OCI-LY3 (cell line): Measurements from ENCODE around the gene RAP2C.

Source experiments
- H2AFZ ChIP-seq: fragments of 200-600, 300-600 bp; shearing (Covaris generic); 2 replicates; pipeline ENCODE4 v1.6.0; 2014; ENCODE audit warnings: antibody characterized with exemption, low read depth, low read length
- H3K27ac ChIP-seq: fragments of 200-600, 300-600 bp; sonication (generic); 2 replicates; pipeline ENCODE4 v1.5.1; 2014; ENCODE audit warnings: mild to moderate bottlenecking, low read length, moderate library complexity, mixed read lengths
- H3K27me3 ChIP-seq: fragments of 200-600, 300-600 bp; sonication (generic); 2 replicates; pipeline ENCODE4 v1.6.1; 2014; ENCODE audit warnings: low read depth, low read length, mixed read lengths
- H3K36me3 ChIP-seq: fragments of 200-600, 300-600 bp; sonication (generic); replicated peaks from 2 replicates; pipeline ENCODE3; 2014; ENCODE audit warnings: low read depth, low read length, mixed read lengths
- H3K4me1 ChIP-seq: fragments of 300-600, 200-600 bp; sonication (generic); 2 replicates; pipeline ENCODE4 v1.6.1; 2014; ENCODE audit warnings: low read length, mixed read lengths
- H3K4me2 ChIP-seq: fragments of 200-600, 300-600 bp; sonication (generic); 2 replicates; pipeline ENCODE4 v1.6.1; 2014; ENCODE audit warnings: low read length, mixed read lengths
- H3K4me3 ChIP-seq: fragments of 300-600, 200-600 bp; sonication (generic); 2 replicates; pipeline ENCODE4 v1.5.1; 2014; ENCODE audit warnings: antibody characterized with exemption, mild to moderate bottlenecking, low read length, moderate library complexity
- H3K79me2 ChIP-seq: fragments of 300-600, 200-600 bp; shearing (Covaris generic); 2 replicates; pipeline ENCODE4 v1.6.1; 2014; ENCODE audit warnings: mild to moderate bottlenecking, low read length, mixed read lengths
- H3K9ac ChIP-seq: fragments of 300-600, 200-600 bp; shearing (Covaris generic); 2 replicates; pipeline ENCODE4 v1.6.0; 2014; ENCODE audit warnings: mild to moderate bottlenecking, low read length, moderate library complexity
- H3K9me3 ChIP-seq: fragments of 200-600, 300-600 bp; shearing (Covaris generic); 2 replicates; pipeline ENCODE4 v1.6.1; 2014; ENCODE audit warnings: low read length, mixed read lengths; ENCODE audit not compliant: insufficient read depth
- H4K20me1 ChIP-seq: fragments of 200-600, 300-600 bp; sonication (generic); 2 replicates; pipeline ENCODE4 v1.6.1; 2016; ENCODE audit warnings: low read length, mixed read lengths; ENCODE audit not compliant: insufficient read depth
- EZH2phosphoT487 ChIP-seq: fragments of 200-600 bp; shearing (Covaris generic); IDR thresholded peaks from 2 replicates; pipeline ENCODE4 v1.6.1; 2018; ENCODE audit warnings: antibody characterized with exemption, mixed run types, low read depth
- TF ChIP-seq, protein P1 (sequence below): fragments of 200-600, 300-600 bp; sonication (generic); IDR thresholded peaks from 2 replicates; pipeline ENCODE4 v1.5.1; 2014; ENCODE audit warnings: antibody characterized with exemption, low read length, low read depth

The RAP2C gene

DNA sequence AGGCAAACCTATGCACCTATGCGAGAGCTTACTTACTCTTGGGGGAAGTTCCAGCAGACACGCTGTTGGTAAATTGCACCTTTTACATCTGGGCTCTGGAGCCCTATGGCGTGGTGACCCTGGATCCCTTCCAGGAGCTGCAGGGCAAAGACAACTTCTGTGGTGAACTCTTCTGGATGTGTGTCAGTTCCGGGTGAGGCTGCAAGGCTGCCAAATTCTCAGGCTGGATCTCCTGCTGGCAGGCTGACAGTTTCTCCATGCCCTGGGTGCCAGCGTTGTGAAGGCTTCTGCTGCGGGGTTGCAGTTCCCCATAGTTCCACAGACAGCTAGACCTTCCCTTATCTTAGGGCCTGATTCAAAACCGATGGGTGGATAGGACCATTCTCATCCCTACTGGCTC, 37.9 kb downstream of the RAP2C start:
- Histone ChIP-seq H3K9me3 (no peaks in the 10 kb centered on the region), H4K20me1 (no peaks in the 10 kb centered on the region), H3K4me2 (no peak overlapping the region), H3K9ac (no peak overlapping the region), H3K79me2 (no peaks in the 10 kb centered on the region), H3K36me3 (no peaks in the 10 kb centered on the region), H2AFZ (no peak overlapping the region), H3K4me1 (no peaks in the 10 kb centered on the region), H3K4me3 (no peak overlapping the region), H3K27me3 (no peaks in the 10 kb centered on the region), H3K27ac (no peak overlapping the region)
- TF ChIP-seq, protein P1, sequence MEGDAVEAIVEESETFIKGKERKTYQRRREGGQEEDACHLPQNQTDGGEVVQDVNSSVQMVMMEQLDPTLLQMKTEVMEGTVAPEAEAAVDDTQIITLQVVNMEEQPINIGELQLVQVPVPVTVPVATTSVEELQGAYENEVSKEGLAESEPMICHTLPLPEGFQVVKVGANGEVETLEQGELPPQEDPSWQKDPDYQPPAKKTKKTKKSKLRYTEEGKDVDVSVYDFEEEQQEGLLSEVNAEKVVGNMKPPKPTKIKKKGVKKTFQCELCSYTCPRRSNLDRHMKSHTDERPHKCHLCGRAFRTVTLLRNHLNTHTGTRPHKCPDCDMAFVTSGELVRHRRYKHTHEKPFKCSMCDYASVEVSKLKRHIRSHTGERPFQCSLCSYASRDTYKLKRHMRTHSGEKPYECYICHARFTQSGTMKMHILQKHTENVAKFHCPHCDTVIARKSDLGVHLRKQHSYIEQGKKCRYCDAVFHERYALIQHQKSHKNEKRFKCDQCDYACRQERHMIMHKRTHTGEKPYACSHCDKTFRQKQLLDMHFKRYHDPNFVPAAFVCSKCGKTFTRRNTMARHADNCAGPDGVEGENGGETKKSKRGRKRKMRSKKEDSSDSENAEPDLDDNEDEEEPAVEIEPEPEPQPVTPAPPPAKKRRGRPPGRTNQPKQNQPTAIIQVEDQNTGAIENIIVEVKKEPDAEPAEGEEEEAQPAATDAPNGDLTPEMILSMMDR: no peak
- TF ChIP-seq EZH2phosphoT487: no peak

DNA sequence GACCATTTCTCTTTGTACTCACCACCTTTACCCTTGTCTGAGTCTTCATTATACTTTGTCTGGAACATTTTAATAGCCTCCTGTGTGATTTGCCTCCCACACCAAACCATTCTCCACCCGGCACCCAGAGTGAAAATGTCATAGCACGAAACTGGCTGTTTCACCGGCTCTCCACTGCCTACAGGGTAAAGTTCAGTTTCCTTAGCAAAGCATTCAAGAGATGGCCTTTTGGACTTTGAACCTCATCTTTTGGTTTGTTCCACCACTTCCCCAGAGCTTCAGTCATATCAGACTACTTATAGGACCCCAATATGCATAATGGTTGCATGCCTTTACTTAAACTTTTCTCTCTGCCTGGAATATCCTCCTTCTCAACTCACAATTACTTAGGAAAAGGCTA, 38.3 kb downstream of the RAP2C start:
- H3K9me3 ChIP-seq: no peaks in the 10 kb centered on the region
- H3K4me2 ChIP-seq: no peak overlapping the region
- no peak overlapping the region for H3K9ac ChIP-seq
- H4K20me1 ChIP-seq: no peaks in the 10 kb centered on the region
- no peaks in the 10 kb centered on the region for H3K36me3 ChIP-seq
- no peaks in the 10 kb centered on the region for H3K4me1 ChIP-seq
- H2AFZ ChIP-seq: no peak overlapping the region
- no peak for TF ChIP-seq EZH2phosphoT487
- TF ChIP-seq, protein P1: no peak
- H3K4me3 ChIP-seq: no peak overlapping the region
- no peaks in the 10 kb centered on the region for H3K79me2 ChIP-seq
- no peak overlapping the region for H3K27ac ChIP-seq
- H3K27me3 ChIP-seq: no peaks in the 10 kb centered on the region

DNA sequence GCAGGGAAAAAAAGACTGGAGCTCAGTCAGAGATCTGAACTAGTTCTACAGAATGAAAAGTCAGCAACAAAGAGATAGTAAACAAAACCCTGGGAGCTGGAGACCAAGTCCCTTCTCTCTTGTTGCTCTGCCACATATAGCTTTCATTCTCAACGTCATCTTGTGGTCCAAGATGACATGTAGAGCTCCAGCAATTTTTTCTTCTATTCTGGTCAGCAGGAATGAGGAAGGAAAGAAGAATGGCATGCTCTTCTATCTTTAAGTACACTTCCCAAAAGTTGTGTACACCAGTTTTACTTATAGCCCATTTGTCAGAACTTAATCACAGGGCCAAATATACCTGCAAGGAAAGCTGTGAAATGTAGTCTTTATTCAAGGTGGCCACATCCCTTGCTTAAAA, 45.6 kb downstream of the RAP2C start:
- H3K4me2 ChIP-seq: no peak overlapping the region
- H3K9me3 ChIP-seq: no peaks in the 10 kb centered on the region
- no peaks in the 10 kb centered on the region for H3K79me2 ChIP-seq
- H3K4me3 ChIP-seq: no peak overlapping the region
- H4K20me1 ChIP-seq: no peaks in the 10 kb centered on the region
- no peaks in the 10 kb centered on the region for H3K27me3 ChIP-seq
- no peaks in the 10 kb centered on the region for H3K4me1 ChIP-seq
- H3K9ac ChIP-seq: no peak overlapping the region
- no peak for TF ChIP-seq EZH2phosphoT487
- TF ChIP-seq, protein P1: no peak
- no peak overlapping the region for H2AFZ ChIP-seq
- H3K27ac ChIP-seq: no peak overlapping the region
- no peaks in the 10 kb centered on the region for H3K36me3 ChIP-seq

DNA sequence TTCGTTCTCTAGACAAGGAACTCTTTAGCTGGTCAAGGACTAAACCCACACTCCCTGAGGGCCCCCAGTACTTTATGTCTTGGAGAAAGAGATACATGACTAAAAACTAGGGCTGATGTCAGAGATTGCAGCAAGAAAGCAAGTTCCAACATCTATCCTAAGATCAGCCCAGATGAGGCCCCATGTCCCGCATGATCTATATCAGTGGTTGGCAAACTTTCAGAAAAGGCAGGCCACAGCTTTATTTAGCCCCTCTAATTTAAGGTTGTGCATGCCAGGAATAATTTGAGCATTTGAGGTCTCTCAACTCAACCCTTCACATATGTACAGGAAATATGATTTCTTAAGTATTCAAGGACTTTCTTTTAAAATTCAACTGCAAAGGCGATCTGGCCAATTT, 47.4 kb downstream of the RAP2C start:
- H3K4me2 ChIP-seq: no peak overlapping the region
- TF ChIP-seq, protein P1: no peak
- no peak for TF ChIP-seq EZH2phosphoT487

More for the DNA sequence above, 47.4 kb downstream of the RAP2C start:
- Histone ChIP-seq H3K27me3 (no peaks in the 10 kb centered on the region), H3K79me2 (no peaks in the 10 kb centered on the region), H3K9me3 (no peaks in the 10 kb centered on the region), H3K27ac (no peak overlapping the region), H4K20me1 (no peaks in the 10 kb centered on the region), H3K4me3 (no peak overlapping the region), H2AFZ (no peak overlapping the region), H3K9ac (no peak overlapping the region), H3K4me1 (peaks cover 4% of the 10 kb centered on the region), H3K36me3 (no peaks in the 10 kb centered on the region)
